GM12892 (cell line): ENCODE results near the gene SAMSN1.

Source experiments
- POLR2A ChIP-seq: IDR thresholded peaks from 2 replicates; pipeline ENCODE4 v1.6.1; 2011; ENCODE audit warnings: low read depth, low read length, control low read depth
- POLR2AphosphoS5 ChIP-seq: IDR thresholded peaks from 2 replicates; pipeline ENCODE4 v1.6.1; 2011; ENCODE audit warnings: low read depth, low read length, control low read depth
- TAF1 ChIP-seq: IDR thresholded peaks from 2 replicates; pipeline ENCODE4 v1.6.1; 2011; ENCODE audit warnings: low read depth, mild to moderate bottlenecking, control low read depth, low read length, borderline replicate concordance

- TF ChIP-seq POLR2A: no peak
- no peak for TF ChIP-seq POLR2AphosphoS5
- TF ChIP-seq TAF1: no peak
Measured at GRCh38 chr21:14451546-14451945, 94.6 kb downstream of the SAMSN1 start.
